Measurements from ENCODE around the gene GFRA1.

GRCh38 chr10:116311016-116311415, 38.0 kb upstream of the GFRA1 start:
- TF ChIP-seq CTCF (IDR thresholded peaks at IDR 0.05) (no peak), POLR2A (IDR thresholded peaks at IDR 0.05) (no peak), POLR2AphosphoS5 (IDR thresholded peaks at IDR 0.05) (no peak), EP300 (IDR thresholded peaks at IDR 0.05) (no peak)
